GM12801 (cell line): Measurements from ENCODE around the gene ACOT2.

ENCODE experiments used
- TF ChIP-seq, protein P1 (sequence below): IDR thresholded peaks from one replicate; pipeline ENCODE4 v1.5.1; 2011; ENCODE audit warnings: control low read depth; ENCODE audit not compliant: insufficient read length; ENCODE audit errors: extremely low read depth

Gene ACOT2

DNA sequence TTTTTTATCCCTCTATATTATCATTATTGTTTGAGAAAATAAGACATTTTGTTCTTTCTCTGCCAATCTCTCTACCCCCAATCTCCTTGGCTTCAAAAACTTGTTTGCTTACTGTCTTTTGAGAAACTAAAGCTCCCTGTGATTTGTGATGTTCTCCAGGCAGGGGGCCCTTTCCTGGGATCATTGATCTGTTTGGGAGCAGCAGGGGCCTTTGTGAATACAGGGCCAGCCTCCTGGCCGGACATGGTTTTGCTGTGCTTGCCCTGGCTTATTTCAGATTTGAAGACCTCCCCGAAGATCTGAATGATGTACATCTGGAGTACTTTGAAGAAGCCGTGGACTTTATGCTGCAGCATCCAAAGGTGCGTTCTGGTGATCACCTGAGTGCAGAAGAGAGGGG is 47.8 kb downstream of the ACOT2 start:
- TF ChIP-seq, protein P1, sequence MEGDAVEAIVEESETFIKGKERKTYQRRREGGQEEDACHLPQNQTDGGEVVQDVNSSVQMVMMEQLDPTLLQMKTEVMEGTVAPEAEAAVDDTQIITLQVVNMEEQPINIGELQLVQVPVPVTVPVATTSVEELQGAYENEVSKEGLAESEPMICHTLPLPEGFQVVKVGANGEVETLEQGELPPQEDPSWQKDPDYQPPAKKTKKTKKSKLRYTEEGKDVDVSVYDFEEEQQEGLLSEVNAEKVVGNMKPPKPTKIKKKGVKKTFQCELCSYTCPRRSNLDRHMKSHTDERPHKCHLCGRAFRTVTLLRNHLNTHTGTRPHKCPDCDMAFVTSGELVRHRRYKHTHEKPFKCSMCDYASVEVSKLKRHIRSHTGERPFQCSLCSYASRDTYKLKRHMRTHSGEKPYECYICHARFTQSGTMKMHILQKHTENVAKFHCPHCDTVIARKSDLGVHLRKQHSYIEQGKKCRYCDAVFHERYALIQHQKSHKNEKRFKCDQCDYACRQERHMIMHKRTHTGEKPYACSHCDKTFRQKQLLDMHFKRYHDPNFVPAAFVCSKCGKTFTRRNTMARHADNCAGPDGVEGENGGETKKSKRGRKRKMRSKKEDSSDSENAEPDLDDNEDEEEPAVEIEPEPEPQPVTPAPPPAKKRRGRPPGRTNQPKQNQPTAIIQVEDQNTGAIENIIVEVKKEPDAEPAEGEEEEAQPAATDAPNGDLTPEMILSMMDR: no peak

DNA sequence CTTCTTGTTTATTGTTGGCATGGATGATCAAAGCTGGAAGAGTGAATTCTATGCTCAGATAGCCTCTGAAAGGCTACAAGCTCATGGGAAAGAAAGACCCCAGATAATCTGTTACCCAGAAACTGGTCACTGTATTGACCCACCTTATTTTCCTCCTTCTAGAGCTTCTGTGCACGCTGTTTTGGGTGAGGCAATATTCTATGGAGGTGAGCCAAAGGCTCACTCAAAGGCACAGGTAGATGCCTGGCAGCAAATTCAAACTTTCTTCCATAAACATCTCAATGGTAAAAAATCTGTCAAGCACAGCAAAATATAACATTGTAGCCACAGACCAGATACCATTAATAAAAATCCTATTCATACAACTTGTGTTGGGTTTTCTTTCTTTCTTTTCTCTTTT is 50.5 kb downstream of the ACOT2 start:
- TF ChIP-seq, protein P1: no peak

DNA sequence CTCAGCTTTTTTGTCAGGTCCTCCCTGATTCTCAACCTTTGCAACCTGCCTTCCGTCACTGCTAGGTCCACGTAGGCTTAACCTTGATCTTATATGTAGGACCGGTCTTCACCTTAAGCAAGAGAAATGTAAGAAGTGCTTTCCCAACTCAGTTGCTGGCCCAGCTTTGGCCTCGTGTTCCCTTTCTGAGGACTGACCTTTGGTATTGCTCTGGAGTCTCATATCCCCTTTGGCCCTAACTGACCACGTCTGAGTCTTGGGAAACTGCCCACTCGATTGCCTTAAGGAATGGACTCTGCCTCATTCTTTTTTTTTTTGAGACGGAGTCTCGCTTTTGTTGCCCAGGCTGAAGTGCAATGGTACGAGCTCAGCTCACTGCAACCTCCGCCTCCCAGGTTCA is 51.3 kb downstream of the ACOT2 start:
- TF ChIP-seq, protein P1: no peak

DNA sequence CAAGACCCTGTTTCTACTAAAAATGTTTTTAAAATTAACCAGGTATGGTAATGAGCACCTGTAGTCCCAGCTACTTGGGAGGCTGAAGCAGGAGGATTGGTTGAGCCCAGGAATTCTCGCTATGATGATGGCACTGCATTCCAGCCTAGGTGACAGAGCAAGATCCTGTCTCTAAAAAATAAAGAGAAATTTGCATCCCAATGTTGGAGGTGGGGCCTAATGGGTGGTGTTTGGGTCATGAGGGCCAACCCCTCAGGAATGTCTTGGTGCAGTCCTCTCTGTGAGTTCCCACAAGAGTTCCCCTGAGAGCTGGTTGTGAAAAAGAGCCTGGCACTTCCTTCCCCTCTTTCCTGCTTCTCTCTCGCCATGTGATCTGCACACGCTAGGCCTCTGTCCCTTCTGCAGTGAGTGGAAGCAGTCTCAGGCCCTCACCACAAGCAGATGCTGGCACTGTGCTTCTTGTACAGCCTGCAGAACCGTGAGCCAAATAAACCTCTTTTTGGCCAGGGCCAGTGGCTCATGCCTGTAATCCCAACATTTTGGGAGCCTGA is 54.6 kb downstream of the ACOT2 start:
- TF ChIP-seq, protein P1: no peak
